H1 (cell line): ENCODE results near the gene TRAPPC5. TPM values are rescaled to one million over a fixed set of nuclear protein-coding genes. Genes with fewer than 3 reads are reported as not detected.

ENCODE experiments used
- CTCF ChIA-PET: fragments of 300-600 bp; sonication (Branson Sonifier 250); formaldehyde crosslinking; loops from one replicate; lab custom pipeline; 2021; ENCODE audit not compliant: partially characterized antibody; lab: Charles Lee
- POLR2A ChIA-PET: fragments of 300-600 bp; sonication (Branson Sonifier 250); formaldehyde crosslinking; loops from one replicate; lab custom pipeline; 2021; ENCODE audit warnings: inconsistent platforms; ENCODE audit not compliant: partially characterized antibody; lab: Charles Lee
- DNase-seq, 2 experiments: peaks; one replicate each; pipeline versions ENCODE4 v3.0.0 to v3.0.0-alpha.2; 2010 to 2022; ENCODE audit warnings: low spot score in 2 of 2, low read depth in 1 of 2, mixed read lengths in 1 of 2
- FAIRE-seq: peaks from 2 replicates; lab custom pipeline; 2011; peaks lifted over from hg19 to GRCh38; lab: Jason Lieb, UNC
- H2AFZ ChIP-seq: 2 replicates; pipeline ENCODE4 v1.8.1; 2012; ENCODE audit warnings: low read length, inconsistent platforms
- H2AK5ac ChIP-seq: 2 replicates; pipeline ENCODE4 v1.6.1; 2013; ENCODE audit warnings: low read depth, low read length
- H2BK120ac ChIP-seq: replicated peaks from 2 replicates; pipeline ENCODE3; 2013; ENCODE audit warnings: low read depth, low read length, inconsistent platforms
- H2BK12ac ChIP-seq: 2 replicates; pipeline ENCODE4 v1.6.1; 2013; ENCODE audit warnings: low read depth, low read length
- H2BK15ac ChIP-seq: 2 replicates; pipeline ENCODE4 v1.6.1; 2013; ENCODE audit warnings: low read length
- H2BK20ac ChIP-seq: 2 replicates; pipeline ENCODE4 v1.6.1; 2013; ENCODE audit warnings: low read length
- H2BK5ac ChIP-seq: 2 replicates; pipeline ENCODE4 v1.6.1; 2013; ENCODE audit warnings: low read depth, low read length
- H3K14ac ChIP-seq: 2 replicates; pipeline ENCODE4 v1.6.1; 2013; ENCODE audit warnings: inconsistent platforms; ENCODE audit not compliant: insufficient read length
- H3K18ac ChIP-seq: 2 replicates; pipeline ENCODE4 v1.6.1; 2013; ENCODE audit warnings: low read length; ENCODE audit errors: extremely low read depth
- H3K23ac ChIP-seq: 2 replicates; pipeline ENCODE4 v1.6.1; 2013; ENCODE audit warnings: inconsistent platforms; ENCODE audit not compliant: insufficient read length
- H3K23me2 ChIP-seq: 2 replicates; pipeline ENCODE4 v1.6.1; 2013; ENCODE audit warnings: low read depth, low read length
- H3K27ac ChIP-seq: 2 replicates; pipeline ENCODE4 v1.6.1; 2011; ENCODE audit warnings: low read depth, low read length, inconsistent platforms
- H3K27me3 ChIP-seq, 4 experiments: replicated peaks in 1 of 4; 1 replicate in 1 of 4; 2 replicates in 3 of 4; pipeline versions ENCODE4 v1.6.1 to v1.8.1; 2011 to 2013; ENCODE audit warnings: low read length in 3 of 4, mild to moderate bottlenecking in 3 of 4, inconsistent platforms in 2 of 4, mixed read lengths in 2 of 4, moderate library complexity in 1 of 4; ENCODE audit not compliant: control insufficient read depth in 3 of 4, insufficient read depth in 3 of 4; ENCODE audit errors: extremely low read depth in 1 of 4
- H3K36me3 ChIP-seq, 4 experiments: 2 replicates each; pipeline versions ENCODE4 v1.6.1 to v1.8.1; 2011 to 2013; ENCODE audit warnings: mild to moderate bottlenecking in 4 of 4, low read length in 3 of 4, moderate library complexity in 2 of 4, control low read depth in 1 of 4, inconsistent platforms in 1 of 4; ENCODE audit not compliant: insufficient read depth in 4 of 4, control insufficient read depth in 2 of 4
- H3K4ac ChIP-seq: replicated peaks from 2 replicates; pipeline ENCODE3; 2013; ENCODE audit warnings: low read length, low read depth, mixed read lengths, inconsistent platforms; ENCODE audit not compliant: insufficient read length
- H3K4me1 ChIP-seq, 4 experiments: replicated peaks in 1 of 4; 1 replicate in 1 of 4; 2 replicates in 3 of 4; pipeline versions ENCODE4 v1.6.1 to v1.8.1; 2011 to 2013; ENCODE audit warnings: low read length in 3 of 4, inconsistent platforms in 2 of 4, mixed read lengths in 1 of 4; ENCODE audit not compliant: insufficient read depth in 4 of 4, control insufficient read depth in 3 of 4
- H3K4me2 ChIP-seq, 2 experiments: 2 replicates each; pipeline versions ENCODE4 v1.6.1 to v1.8.1; 2011 to 2013; ENCODE audit warnings: low read depth in 2 of 2, low read length in 2 of 2, control low read depth in 1 of 2, inconsistent platforms in 1 of 2, mild to moderate bottlenecking in 1 of 2; ENCODE audit not compliant: insufficient read depth in 1 of 2
- H3K4me3 ChIP-seq, 4 experiments: fragments of 200-600, 300-600 bp in 1 of 4; sonication (generic), shearing (Covaris generic), sonication (Bioruptor Twin) in 1 of 4; 2 replicates each; pipeline versions ENCODE4 v1.5.1 to v1.8.1; 2011 to 2016; ENCODE audit warnings: low read length in 4 of 4, low read depth in 3 of 4, control low read depth in 2 of 4, inconsistent platforms in 2 of 4, mild to moderate bottlenecking in 2 of 4, mixed read lengths in 1 of 4, moderate library complexity in 1 of 4; ENCODE audit not compliant: insufficient read depth in 2 of 4; ENCODE audit errors: extremely low read depth in 1 of 4
- H3K56ac ChIP-seq: replicated peaks from 2 replicates; pipeline ENCODE3; 2013; ENCODE audit warnings: low read depth, mild to moderate bottlenecking, mixed read lengths, low read length, inconsistent platforms; ENCODE audit not compliant: insufficient read length
- H3K79me1 ChIP-seq: 2 replicates; pipeline ENCODE4 v1.6.1; 2013; ENCODE audit warnings: low read depth, low read length, control low read depth
- H3K79me2 ChIP-seq, 2 experiments: 2 replicates each; pipeline versions ENCODE4 v1.6.1 to v1.8.1; 2012 to 2013; ENCODE audit warnings: low read length in 2 of 2, mild to moderate bottlenecking in 2 of 2, inconsistent platforms in 1 of 2; ENCODE audit not compliant: insufficient read depth in 2 of 2, control insufficient read depth in 1 of 2
- H3K9ac ChIP-seq, 4 experiments: replicated peaks in 1 of 4; 1 replicate in 1 of 4; 2 replicates in 3 of 4; pipeline versions ENCODE4 v1.6.1 to v1.8.1; 2011 to 2013; ENCODE audit warnings: low read depth in 3 of 4, low read length in 3 of 4, control low read depth in 2 of 4, mild to moderate bottlenecking in 2 of 4, moderate library complexity in 2 of 4, inconsistent platforms in 1 of 4; ENCODE audit errors: extremely low read depth in 1 of 4
- H3K9me3 ChIP-seq, 2 experiments: 2 replicates each; pipeline versions ENCODE4 v1.6.1 to v1.8.1; 2012 to 2013; ENCODE audit warnings: mild to moderate bottlenecking in 2 of 2, moderate library complexity in 2 of 2, control low read depth in 1 of 2, inconsistent platforms in 1 of 2, low read depth in 1 of 2, low read length in 1 of 2, mixed read lengths in 1 of 2; ENCODE audit not compliant: insufficient read depth in 2 of 2
- H4K20me1 ChIP-seq, 2 experiments: replicated peaks in 1 of 2; 2 replicates each; pipeline versions ENCODE3 to v1.8.1; 2011 to 2013; ENCODE audit warnings: inconsistent platforms in 2 of 2, low read length in 2 of 2, mild to moderate bottlenecking in 1 of 2; ENCODE audit not compliant: insufficient read depth in 2 of 2, control insufficient read depth in 1 of 2
- H4K5ac ChIP-seq: 2 replicates; pipeline ENCODE4 v1.6.1; 2013; ENCODE audit warnings: low read length, low read depth, mixed read lengths, inconsistent platforms; ENCODE audit not compliant: insufficient read length
- H4K8ac ChIP-seq: 2 replicates; pipeline ENCODE4 v1.8.0; 2013; ENCODE audit warnings: mild to moderate bottlenecking, moderate library complexity, low read length, inconsistent platforms; ENCODE audit not compliant: insufficient read depth; ENCODE audit errors: extremely low read depth
- H4K91ac ChIP-seq: replicated peaks from 2 replicates; pipeline ENCODE3; 2013; ENCODE audit warnings: low read length, mixed read lengths, inconsistent platforms; ENCODE audit not compliant: insufficient read length
- BCL11A ChIP-seq, 2 experiments: IDR thresholded peaks; one replicate each; pipeline ENCODE4 v1.6.1; 2011; ENCODE audit warnings: low read depth in 2 of 2, low read length in 2 of 2, mild to moderate bottlenecking in 2 of 2
- MAFK ChIP-seq: IDR thresholded peaks from 2 replicates; pipeline ENCODE4 v1.6.1; 2012; ENCODE audit warnings: low read depth, mild to moderate bottlenecking, improper control_type of control experiment, low read length
- NANOG ChIP-seq: IDR thresholded peaks from 2 replicates; pipeline ENCODE4 v1.6.1; 2011; ENCODE audit warnings: low read length, low read depth, mild to moderate bottlenecking, inconsistent platforms; ENCODE audit not compliant: insufficient read depth, poor library complexity, severe bottlenecking
- POU5F1 ChIP-seq: IDR thresholded peaks from 2 replicates; pipeline ENCODE4 v1.6.1; 2011; ENCODE audit warnings: low read depth, mild to moderate bottlenecking, low read length, moderate library complexity
- RNF2 ChIP-seq: fragments of 200-900, 300-1000 bp; sonication (generic); IDR thresholded peaks from 2 replicates; pipeline ENCODE4 v1.7.1; 2016; ENCODE audit warnings: borderline replicate concordance, low read depth, mild to moderate bottlenecking, antibody characterized with exemption, low read length; ENCODE audit not compliant: poor library complexity, severe bottlenecking; ENCODE audit errors: missing control alignments
- SAP30 ChIP-seq: fragments of 300-600 bp; sonication (generic); IDR thresholded peaks from 2 replicates; pipeline ENCODE4 v1.7.1; 2012; ENCODE audit warnings: low read length, moderate library complexity, mild to moderate bottlenecking, inconsistent platforms; ENCODE audit not compliant: insufficient read depth, insufficient replicate concordance
- SP2 ChIP-seq: IDR thresholded peaks from 2 replicates; pipeline ENCODE4 v1.6.1; 2012; ENCODE audit warnings: mild to moderate bottlenecking, low read length, inconsistent platforms
- SUZ12 ChIP-seq: fragments of 200-600 bp; sonication (generic); IDR thresholded peaks from 2 replicates; pipeline ENCODE4 v1.6.1; 2012; ENCODE audit warnings: mild to moderate bottlenecking, inconsistent platforms, low read length, moderate library complexity, mixed read lengths
- TCF12 ChIP-seq: IDR thresholded peaks from 2 replicates; pipeline ENCODE4 v1.6.1; 2011; ENCODE audit warnings: low read depth, mild to moderate bottlenecking, low read length
- WGBS, 2 experiments: shearing (Covaris generic) in 1 of 2; methylation state at CpG; one replicate each; pipeline versions ENCODE4 v1.1.6 to v1.1.7; 2013 to 2015; ENCODE audit warnings: low lambda C conversion rate in 2 of 2, mixed read lengths in 2 of 2, inconsistent platforms in 1 of 2, low coverage in 1 of 2, missing lambda C conversion rate in 1 of 2; ENCODE audit not compliant: insufficient replicate concordance in 2 of 2, insufficient coverage in 1 of 2, insufficient read length in 1 of 2; ENCODE audit errors: extremely low coverage in 1 of 2, missing lambda C conversion rate in 1 of 2; 5-methylcytosine and 5-hydroxymethylcytosine counted together
- polyA plus RNA-seq, 7 experiments: library from polyadenylated mRNA; depleted of rRNA in 3 of 7; stranded (reverse) in 5 of 7; unstranded in 2 of 7; fragments of >200 nt in 5 of 7; fragments of 200-250 nt in 2 of 7; gene quantifications; 1 replicate in 5 of 7; 2 replicates in 1 of 7; 4 replicates in 1 of 7; pipeline versions ENCODE4 v1.2.1 to v1.2.3, GENCODE V29; 2011 to 2013; ENCODE audit warnings: missing spikeins in 2 of 7, mixed read lengths in 2 of 7
- total RNA-seq: library from RNA; stranded (reverse); fragmentation: NEBNext Ultra II Directional; extraction: Animal tissue kit (Norgen Biotek cat#: 25700); gene quantifications from 2 replicates; pipeline ENCODE4 v1.2.1, GENCODE V29; 2021

Gene TRAPPC5
- total and polyA plus RNA-seq, 2 of the 8 experiments (the other 6 are each of a cell fraction or from before 2014, with no cell fraction given) = 109 to 120 TPM

DNA sequence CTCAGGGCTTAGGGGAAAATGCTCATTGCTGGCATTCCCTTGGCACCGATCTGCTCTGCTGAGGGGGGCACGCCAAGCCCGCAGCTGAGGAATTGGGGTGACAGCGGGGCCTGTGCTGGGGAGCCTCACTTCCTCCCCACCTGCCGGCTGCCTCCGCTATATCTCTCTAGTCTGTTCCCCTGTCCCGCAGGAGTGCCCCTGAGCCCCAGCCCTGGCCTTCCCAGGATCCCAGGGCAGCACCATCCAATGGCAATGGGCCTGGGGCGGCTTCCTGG lies 34.3 kb upstream of the TRAPPC5 start:
- no peak overlapping the region for H3K4ac ChIP-seq
- peaks cover 0 to 5% (median 0%) of the 10 kb centered on the region in 4 experiments; a peak in 4 of 7 replicates for H3K4me1 ChIP-seq
- H4K91ac ChIP-seq = no peak overlapping the region
- no peak overlapping the region for H2BK15ac ChIP-seq
- no peaks in the 10 kb centered on the region for H3K79me1 ChIP-seq
- no peak for DNase-seq
- H2AK5ac ChIP-seq = no peak overlapping the region
- no peak overlapping the region for H4K5ac ChIP-seq
- no peak overlapping the region for H3K18ac ChIP-seq
- H4K8ac ChIP-seq = peak overlapping the region; percentile 21; the same call in 1 of the 2 replicates
- H3K23me2 ChIP-seq = no peaks in the 10 kb centered on the region
- H2BK20ac ChIP-seq = no peak overlapping the region
- H2BK120ac ChIP-seq = no peak overlapping the region
- H3K56ac ChIP-seq = no peak overlapping the region
- no peak overlapping the region for H3K14ac ChIP-seq
- FAIRE-seq = no peak
- ChIA-PET POLR2A (interaction anchor here (1.3 kb wide), 1 partner anchor 16 kb away, joined by 4 read pairs; the partner anchor contains the start of gene PET100), CTCF (no interaction called here)
- no peak overlapping the region for H3K4me2 ChIP-seq
- 89% methylated on average over 7 of the region's 8 CpGs; no CpG with 5 or more reads in 1 of the 2 experiments for WGBS, 2 experiments
- H3K4me3 ChIP-seq = no peak overlapping the region
- H3K36me3 ChIP-seq = peaks cover 0 to 3% (median 0%) of the 10 kb centered on the region in 4 experiments; a peak in 1 of 8 replicates
- no peak for TF ChIP-seq TCF12
- no peak for TF ChIP-seq SUZ12
- no peak for TF ChIP-seq MAFK
- no peak for TF ChIP-seq SP2
- no peak for TF ChIP-seq SAP30
- no peak for TF ChIP-seq BCL11A (IDR thresholded peaks at IDR 0.05; ENCODE audit: low read depth in 2 of 2, low read length in 2 of 2)
- TF ChIP-seq NANOG = no peak
- TF ChIP-seq RNF2 = no peak
- TF ChIP-seq POU5F1 = no peak
- H3K79me2 ChIP-seq = no peaks in the 10 kb centered on the region
- H3K9me3 ChIP-seq = no peaks in the 10 kb centered on the region
- H3K27ac ChIP-seq = no peak overlapping the region
- H3K27me3 ChIP-seq = peaks cover 0 to 8% (median under 1%) of the 10 kb centered on the region in 4 experiments; a peak in 3 of 7 replicates
- H2BK5ac ChIP-seq = no peak overlapping the region
- H3K9ac ChIP-seq = no peak overlapping the region
- no peak overlapping the region for H3K23ac ChIP-seq
- no peak overlapping the region for H2BK12ac ChIP-seq
- H4K20me1 ChIP-seq = peaks cover 0 to 6% of the 10 kb centered on the region in 2 experiments
- no peak overlapping the region for H2AFZ ChIP-seq
